Caco-2 (cell line): ENCODE results near the gene TAS2R50. TPM values are rescaled to one million over a fixed set of nuclear protein-coding genes. Genes with fewer than 3 reads are reported as not detected.

ENCODE experiments used
- BruUV-seq: library from RNA; stranded (reverse); fragments of 400-500 nt; replicated peaks from 2 replicates; lab custom pipeline; 2021; lab: Mats Ljungman, UMichigan
- CTCF ChIA-PET: fragments of 300-600 bp; sonication (Branson Sonifier 250); formaldehyde crosslinking; loops from one replicate; lab custom pipeline; 2022; ENCODE audit warnings: antibody characterized with exemption; lab: Charles Lee
- POLR2A ChIA-PET: fragments of 300-600 bp; sonication (Branson Sonifier 250); formaldehyde crosslinking; loops from one replicate; lab custom pipeline; 2022; ENCODE audit warnings: antibody characterized with exemption; lab: Charles Lee
- DNase-seq, 2 experiments: peaks; one replicate each; pipeline versions ENCODE4 v3.0.0 to v3.0.0-alpha.2; 2020 to 2022
- H3K27me3 ChIP-seq: replicated peaks from 2 replicates; pipeline ENCODE4 v1.6.0; 2011; ENCODE audit warnings: low read length; ENCODE audit not compliant: control insufficient read depth, insufficient read depth
- H3K36me3 ChIP-seq: 2 replicates; pipeline ENCODE4 v1.5.1; 2011; ENCODE audit warnings: low read length; ENCODE audit not compliant: control insufficient read depth, insufficient read depth
- H3K4me1 ChIP-seq: fragments of 250-450 bp; sonication (Bioruptor Pico); 2 replicates; pipeline ENCODE4 v1.5.1; 2020; ENCODE audit warnings: mild to moderate bottlenecking
- H3K4me3 ChIP-seq: 2 replicates; pipeline ENCODE4 v1.5.1; 2011; ENCODE audit warnings: low read depth, mild to moderate bottlenecking, control low read depth, low read length
- H3K9me3 ChIP-seq: fragments of 250-450 bp; sonication (Bioruptor Pico); 2 replicates; pipeline ENCODE4 v1.5.1; 2020; ENCODE audit warnings: mild to moderate bottlenecking, moderate library complexity
- H3K27ac Mint-ChIP-seq: one replicate; pipeline ENCODE4 v1.8.0; 2022; ENCODE audit warnings: mixed read lengths; ENCODE audit not compliant: unreplicated experiment
- H3K27me3 Mint-ChIP-seq: one replicate; pipeline ENCODE4 v1.8.0; 2022; ENCODE audit warnings: mixed read lengths; ENCODE audit not compliant: insufficient read depth, unreplicated experiment
- H3K36me3 Mint-ChIP-seq: one replicate; pipeline ENCODE4 v1.8.0; 2022; ENCODE audit warnings: mild to moderate bottlenecking, mixed read lengths; ENCODE audit not compliant: insufficient read depth, unreplicated experiment
- H3K4me1 Mint-ChIP-seq: one replicate; pipeline ENCODE4 v1.8.0; 2022; ENCODE audit warnings: low read depth, mixed read lengths; ENCODE audit not compliant: unreplicated experiment
- H3K4me3 Mint-ChIP-seq: one replicate; pipeline ENCODE4 v1.8.0; 2022; ENCODE audit warnings: mild to moderate bottlenecking, moderate library complexity, mixed read lengths; ENCODE audit not compliant: unreplicated experiment
- H3K9me3 Mint-ChIP-seq: one replicate; pipeline ENCODE4 v1.8.0; 2022; ENCODE audit warnings: mixed read lengths; ENCODE audit not compliant: unreplicated experiment
- CTCF ChIP-seq, 2 experiments: fragments of 200-600 bp in 1 of 2; IDR thresholded peaks; 1 replicate in 1 of 2; 2 replicates in 1 of 2; pipeline versions ENCODE4 v1.5.1 to v1.8.0; 2011 to 2022; ENCODE audit warnings: antibody characterized with exemption in 1 of 2, control low read depth in 1 of 2, inconsistent platforms in 1 of 2, low read depth in 1 of 2, low read length in 1 of 2, mild to moderate bottlenecking in 1 of 2, moderate library complexity in 1 of 2; ENCODE audit not compliant: insufficient read depth in 1 of 2, severe bottlenecking in 1 of 2, unreplicated experiment in 1 of 2
- intact Hi-C: fragments of 100-400 bp; cut with micrococcal nuclease; formaldehyde crosslinking; loops from one replicate; pipeline ENCODE4 v1.10.0; 2022; ENCODE audit not compliant: unreplicated experiment
- total RNA-seq: library from RNA; stranded (reverse); gene quantifications from 2 replicates; pipeline ENCODE4 v1.2.3, GENCODE V29; 2022

The TAS2R50 gene
- total RNA-seq, 1 experiment from 2014 or later, result 2.2 TPM

DNA sequence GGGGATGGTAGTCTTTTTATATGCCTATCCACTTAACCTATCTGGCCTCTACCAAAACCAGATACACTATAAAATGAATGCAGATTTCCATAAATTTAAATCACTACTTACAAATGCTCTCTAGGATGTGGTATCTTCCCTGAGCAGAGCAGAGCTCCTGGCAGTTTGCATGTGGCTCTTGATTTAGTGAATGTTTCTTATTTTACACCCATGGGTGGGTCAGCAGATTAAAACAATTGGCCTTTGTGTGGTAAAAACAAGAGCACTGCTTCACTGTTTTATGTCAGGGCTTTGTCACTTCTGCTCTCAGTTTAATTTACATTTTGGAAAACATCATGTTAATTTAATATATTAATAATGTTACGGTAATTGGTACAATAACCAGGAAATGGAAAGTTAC lies 30.2 kb upstream of the TAS2R50 start:
- POLR2A ChIA-PET, result no interaction called here
- H3K36me3 ChIP-seq, result peaks cover 2% of the 10 kb centered on the region; the same call in 1 of the 2 replicates
- H3K9me3 ChIP-seq, result no peaks in the 10 kb centered on the region
- H3K27ac Mint-ChIP-seq, result no peak overlapping the region
- H3K27me3 ChIP-seq, result no peaks in the 10 kb centered on the region
- H3K36me3 Mint-ChIP-seq, result peaks cover 5% of the 10 kb centered on the region
- no TSS peak for BruUV-seq
- H3K4me3 Mint-ChIP-seq, result no peak overlapping the region
- no peak for TF ChIP-seq CTCF (IDR thresholded peaks at IDR 0.05; ENCODE audit: insufficient read depth in 1 of 2, low read depth in 1 of 2, low read length in 1 of 2, severe bottlenecking in 1 of 2, unreplicated experiment in 1 of 2)
- H3K9me3 Mint-ChIP-seq, result no peaks in the 10 kb centered on the region
- intact Hi-C loops, result loop anchor here (5.0 kb wide), 1 partner anchor 155 kb away; the partner anchor contains the start of gene SMIM10L1
- peaks cover 23% of the 10 kb centered on the region for H3K4me1 Mint-ChIP-seq
- H3K27me3 Mint-ChIP-seq, result no peaks in the 10 kb centered on the region
- H3K4me3 ChIP-seq, result no peak overlapping the region
- H3K4me1 ChIP-seq, result peaks cover 35% of the 10 kb centered on the region
- CTCF ChIA-PET, result no interaction called here
- no peak for DNase-seq

GRCh38 chr12:11015775-11016430 lies 29.2 kb upstream of the TAS2R50 start:
- intact Hi-C loops, result loop anchor here (1.0 to 5.0 kb wide), 2 partner anchors 54 to 156 kb away; partner anchors contain the start of gene SMIM10L1

DNA sequence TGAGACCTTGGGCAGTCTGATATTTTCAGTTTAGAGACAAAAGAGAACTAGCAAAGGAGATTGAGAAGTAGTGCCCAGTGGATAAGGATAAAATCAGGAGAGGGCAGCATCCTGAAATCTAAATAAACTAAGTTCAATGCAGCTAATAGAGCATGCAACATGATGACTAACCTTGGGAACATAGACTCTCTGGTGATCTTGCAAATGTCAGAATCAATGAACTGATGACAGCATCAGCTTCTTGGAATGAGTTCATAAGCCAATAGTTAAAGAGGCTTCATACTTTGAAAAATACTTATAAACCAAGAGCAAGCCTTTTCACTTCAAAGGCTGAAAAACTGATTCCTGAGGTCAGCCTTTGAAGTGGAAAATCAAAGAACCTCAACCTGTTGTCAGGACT lies 27.5 kb upstream of the TAS2R50 start:
- TF ChIP-seq CTCF (IDR thresholded peaks at IDR 0.05; ENCODE audit: insufficient read depth in 1 of 2, low read depth in 1 of 2, low read length in 1 of 2, severe bottlenecking in 1 of 2, unreplicated experiment in 1 of 2), result no peak
- Mint-ChIP-seq H3K36me3 (peaks cover 5% of the 10 kb centered on the region), H3K27ac (no peak overlapping the region), H3K4me3 (no peak overlapping the region), H3K4me1 (peaks cover 23% of the 10 kb centered on the region), H3K27me3 (no peaks in the 10 kb centered on the region), H3K9me3 (no peaks in the 10 kb centered on the region)
- Histone ChIP-seq H3K4me3 (no peak overlapping the region), H3K9me3 (no peaks in the 10 kb centered on the region), H3K36me3 (peaks cover 2% of the 10 kb centered on the region; the same call in 1 of the 2 replicates), H3K4me1 (peaks cover 35% of the 10 kb centered on the region), H3K27me3 (no peaks in the 10 kb centered on the region)
- POLR2A ChIA-PET, result no interaction called here
- CTCF ChIA-PET, result no interaction called here
- DNase-seq, result no peak
- intact Hi-C loops, result no loop called here
- no TSS peak for BruUV-seq

More at GRCh38 chr12:11015775-11016430, 29.2 kb upstream of the TAS2R50 start:
- Mint-ChIP-seq H3K27me3 (no peaks in the 10 kb centered on the region), H3K9me3 (no peaks in the 10 kb centered on the region), H3K36me3 (peaks cover 5% of the 10 kb centered on the region), H3K4me1 (peaks cover 23% of the 10 kb centered on the region), H3K27ac (no peak overlapping the region), H3K4me3 (peak overlapping the region; percentile 1)
- BruUV-seq, result no TSS peak
- Histone ChIP-seq H3K4me3 (no peak overlapping the region), H3K36me3 (peaks cover 2% of the 10 kb centered on the region; the same call in 1 of the 2 replicates), H3K4me1 (peaks cover 35% of the 10 kb centered on the region), H3K9me3 (no peaks in the 10 kb centered on the region), H3K27me3 (no peaks in the 10 kb centered on the region)
- ChIA-PET POLR2A (no interaction called here), CTCF (no interaction called here)
- no peak for TF ChIP-seq CTCF (IDR thresholded peaks at IDR 0.05; ENCODE audit: insufficient read depth in 1 of 2, low read depth in 1 of 2, low read length in 1 of 2, severe bottlenecking in 1 of 2, unreplicated experiment in 1 of 2)
- DNase-seq, result peak; percentile 77 to 88
